Epithelial cell of esophagus (primary cell): ENCODE results near the gene HAUS6.

ENCODE experiments used
- DNase-seq: peaks from one replicate; pipeline ENCODE4 v3.0.0; 2010; ENCODE audit warnings: low read depth
- H3K4me3 ChIP-seq: 2 replicates; pipeline ENCODE4 v1.5.1; 2011; ENCODE audit warnings: mild to moderate bottlenecking, low read length, control low read depth
- CTCF ChIP-seq: IDR thresholded peaks from 2 replicates; pipeline ENCODE4 v1.5.1; 2011; ENCODE audit warnings: low read depth, mild to moderate bottlenecking, low read length, control low read depth, inconsistent platforms; ENCODE audit not compliant: insufficient read depth; ENCODE audit errors: missing control alignments

The HAUS6 gene

GRCh38 chr9:19050637-19051591 is 51.8 kb downstream of the HAUS6 start:
- H3K4me3 ChIP-seq: peak overlapping the region; percentile 77
- DNase-seq: peak; percentile 39
- no peak for TF ChIP-seq CTCF

- TF ChIP-seq CTCF: no peak
- DNase-seq: peak; percentile 25
- H3K4me3 ChIP-seq: peak overlapping the region; percentile 77
Observed at GRCh38 chr9:19049917-19050636, 52.6 kb downstream of the HAUS6 start.

- H3K4me3 ChIP-seq: peak within 1 kb of the TSS; percentile 77
- peak; percentile 96 for DNase-seq
- TF ChIP-seq CTCF: peak; percentile 86
Observed at GRCh38 chr9:19048966-19049916, 53.5 kb downstream of the HAUS6 start, which contains the start of gene RRAGA. TSS of gene RRAGA (plus strand) at chr9:19049427. CDS start at chr9:19049660, 233 bp downstream.

- no peak for TF ChIP-seq CTCF
- no peak overlapping the region for H3K4me3 ChIP-seq
- no peak for DNase-seq
Observed at GRCh38 chr9:19036611-19037010, 66.1 kb downstream of the HAUS6 start.

- DNase-seq: no peak
- no peak for TF ChIP-seq CTCF
- no peak within 1 kb of the TSS for H3K4me3 ChIP-seq
Observed at GRCh38 chr9:19033015-19033414, 69.7 kb downstream of the HAUS6 start, which contains the start of gene SAXO1. TSS of gene SAXO1 (minus strand) at chr9:19033209. CDS start at chr9:19032908, 301 bp downstream.

GRCh38 chr9:19032406-19032805 is 70.3 kb downstream of the HAUS6 start:
- no peak for TF ChIP-seq CTCF
- H3K4me3 ChIP-seq: no peak overlapping the region
- no peak for DNase-seq
